GM19324 (cell line): Measurements from ENCODE around the gene TXNDC8.

ENCODE experiments used
- ATAC-seq: cut with Tn5 transposase; IDR thresholded peaks from one replicate; pipeline ENCODE4 v1.9.1; 2021; ENCODE audit warnings: mild to moderate bottlenecking, moderate library complexity; ENCODE audit not compliant: unreplicated experiment, low FRiP score

The TXNDC8 gene

GRCh38 chr9:110283751-110284150 lies 53.9 kb downstream of the TXNDC8 start:
- ATAC-seq = peak; percentile 64

- no peak for ATAC-seq
Measured at GRCh38 chr9:110282739-110283081, 55.0 kb downstream of the TXNDC8 start.

GRCh38 chr9:110282018-110282738 lies 55.5 kb downstream of the TXNDC8 start:
- no peak for ATAC-seq

- ATAC-seq = no peak
Measured at GRCh38 chr9:110278080-110278707, 59.5 kb downstream of the TXNDC8 start.

- ATAC-seq = no peak
Measured at GRCh38 chr9:110276781-110277180, 60.9 kb downstream of the TXNDC8 start.

- ATAC-seq = no peak
Measured at GRCh38 chr9:110270211-110270995, 67.3 kb downstream of the TXNDC8 start.

GRCh38 chr9:110266795-110267194 lies 70.9 kb downstream of the TXNDC8 start:
- ATAC-seq = no peak

- ATAC-seq = no peak
Measured at GRCh38 chr9:110261632-110262031, 76.0 kb downstream of the TXNDC8 start.

GRCh38 chr9:110260911-110261310 lies 76.8 kb downstream of the TXNDC8 start:
- no peak for ATAC-seq

- no peak for ATAC-seq
Measured at GRCh38 chr9:110259566-110259965, 78.1 kb downstream of the TXNDC8 start.

- ATAC-seq = no peak
Measured at GRCh38 chr9:110258690-110259091, 79.0 kb downstream of the TXNDC8 start.

GRCh38 chr9:110257956-110258355 lies 79.7 kb downstream of the TXNDC8 start:
- no peak for ATAC-seq

- ATAC-seq = peak; percentile 1
Measured at GRCh38 chr9:110257097-110257841, 80.4 kb downstream of the TXNDC8 start.

GRCh38 chr9:110256380-110257096 lies 81.1 kb downstream of the TXNDC8 start, which contains the start of gene TXN:
Gene TXN (minus strand): TSS chr9:110256507. CDS start chr9:110256435, 72 bp downstream.
- peak; percentile 80 for ATAC-seq

GRCh38 chr9:110255463-110256379 lies 81.9 kb downstream of the TXNDC8 start:
- peak; percentile 19 for ATAC-seq

GRCh38 chr9:110255034-110255462 lies 82.6 kb downstream of the TXNDC8 start:
- ATAC-seq = no peak

GRCh38 chr9:110254500-110254899 lies 83.2 kb downstream of the TXNDC8 start:
- no peak for ATAC-seq
